Fibroblast of the aortic adventitia (primary cell): ENCODE data around the gene ZNF837. TPM values are rescaled to one million over a fixed set of nuclear protein-coding genes. Genes with fewer than 3 reads are reported as not detected.

Experiments
- DNase-seq: peaks from one replicate; pipeline ENCODE4 v3.0.0-alpha.2; 2010; ENCODE audit warnings: low read depth
- H3K4me3 ChIP-seq: 2 replicates; pipeline ENCODE4 v1.5.1; 2011; ENCODE audit warnings: low read depth, mild to moderate bottlenecking, control low read depth, low read length, moderate library complexity
- total RNA-seq: library from RNA; depleted of rRNA; stranded (reverse); fragments of >200 nt; gene quantifications from 2 replicates; pipeline ENCODE4 v1.2.3, GENCODE V29; 2012; ENCODE audit warnings: low replicate concordance
- TF ChIP-seq, protein P1 (sequence below): IDR thresholded peaks from 2 replicates; pipeline ENCODE4 v1.5.1; 2011; ENCODE audit warnings: mild to moderate bottlenecking, low read length, control low read depth, inconsistent platforms; ENCODE audit not compliant: insufficient read depth

The ZNF837 gene
- total RNA-seq, 1 donor: 2.6 TPM

DNA sequence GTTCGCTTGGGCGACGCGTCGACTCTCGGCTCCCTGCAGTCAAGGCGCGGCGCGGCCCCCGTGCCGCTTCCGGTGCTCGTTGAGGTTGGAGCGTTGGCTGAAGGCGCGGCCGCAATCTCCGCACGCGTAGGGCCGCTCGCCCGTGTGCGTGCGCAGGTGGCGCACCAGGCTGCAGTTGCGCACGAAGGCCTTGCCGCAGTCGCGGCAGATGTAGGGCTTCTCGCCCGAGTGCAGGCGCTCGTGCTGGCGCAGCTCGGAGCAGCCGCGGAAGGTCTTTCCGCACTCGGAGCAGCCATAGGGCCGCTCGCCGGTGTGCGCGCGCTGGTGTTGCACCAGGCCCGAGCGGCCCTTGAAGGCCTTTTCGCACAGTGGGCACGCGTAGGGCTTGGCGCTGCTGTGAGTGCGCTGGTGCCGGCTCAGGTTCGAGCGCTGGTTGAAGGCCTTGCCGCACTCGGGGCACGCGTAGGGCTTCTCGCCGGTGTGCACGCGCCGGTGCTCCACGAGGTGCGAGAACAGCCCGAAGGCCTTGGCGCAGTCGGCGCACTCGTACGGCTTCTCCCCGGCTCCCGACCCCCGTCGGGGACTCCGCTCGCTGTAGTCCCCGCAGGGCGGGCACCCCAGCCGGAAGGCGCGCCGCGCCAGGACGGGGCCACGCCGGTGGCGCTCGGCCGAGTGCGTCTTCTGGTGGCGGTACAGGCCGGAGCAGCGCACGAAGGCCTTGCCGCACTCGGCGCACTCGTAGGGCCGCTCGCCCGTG, 13.0 kb downstream of the ZNF837 start:
- TF ChIP-seq, protein P1, sequence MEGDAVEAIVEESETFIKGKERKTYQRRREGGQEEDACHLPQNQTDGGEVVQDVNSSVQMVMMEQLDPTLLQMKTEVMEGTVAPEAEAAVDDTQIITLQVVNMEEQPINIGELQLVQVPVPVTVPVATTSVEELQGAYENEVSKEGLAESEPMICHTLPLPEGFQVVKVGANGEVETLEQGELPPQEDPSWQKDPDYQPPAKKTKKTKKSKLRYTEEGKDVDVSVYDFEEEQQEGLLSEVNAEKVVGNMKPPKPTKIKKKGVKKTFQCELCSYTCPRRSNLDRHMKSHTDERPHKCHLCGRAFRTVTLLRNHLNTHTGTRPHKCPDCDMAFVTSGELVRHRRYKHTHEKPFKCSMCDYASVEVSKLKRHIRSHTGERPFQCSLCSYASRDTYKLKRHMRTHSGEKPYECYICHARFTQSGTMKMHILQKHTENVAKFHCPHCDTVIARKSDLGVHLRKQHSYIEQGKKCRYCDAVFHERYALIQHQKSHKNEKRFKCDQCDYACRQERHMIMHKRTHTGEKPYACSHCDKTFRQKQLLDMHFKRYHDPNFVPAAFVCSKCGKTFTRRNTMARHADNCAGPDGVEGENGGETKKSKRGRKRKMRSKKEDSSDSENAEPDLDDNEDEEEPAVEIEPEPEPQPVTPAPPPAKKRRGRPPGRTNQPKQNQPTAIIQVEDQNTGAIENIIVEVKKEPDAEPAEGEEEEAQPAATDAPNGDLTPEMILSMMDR: no peak
- no peak overlapping the region for H3K4me3 ChIP-seq
- DNase-seq: no peak

DNA sequence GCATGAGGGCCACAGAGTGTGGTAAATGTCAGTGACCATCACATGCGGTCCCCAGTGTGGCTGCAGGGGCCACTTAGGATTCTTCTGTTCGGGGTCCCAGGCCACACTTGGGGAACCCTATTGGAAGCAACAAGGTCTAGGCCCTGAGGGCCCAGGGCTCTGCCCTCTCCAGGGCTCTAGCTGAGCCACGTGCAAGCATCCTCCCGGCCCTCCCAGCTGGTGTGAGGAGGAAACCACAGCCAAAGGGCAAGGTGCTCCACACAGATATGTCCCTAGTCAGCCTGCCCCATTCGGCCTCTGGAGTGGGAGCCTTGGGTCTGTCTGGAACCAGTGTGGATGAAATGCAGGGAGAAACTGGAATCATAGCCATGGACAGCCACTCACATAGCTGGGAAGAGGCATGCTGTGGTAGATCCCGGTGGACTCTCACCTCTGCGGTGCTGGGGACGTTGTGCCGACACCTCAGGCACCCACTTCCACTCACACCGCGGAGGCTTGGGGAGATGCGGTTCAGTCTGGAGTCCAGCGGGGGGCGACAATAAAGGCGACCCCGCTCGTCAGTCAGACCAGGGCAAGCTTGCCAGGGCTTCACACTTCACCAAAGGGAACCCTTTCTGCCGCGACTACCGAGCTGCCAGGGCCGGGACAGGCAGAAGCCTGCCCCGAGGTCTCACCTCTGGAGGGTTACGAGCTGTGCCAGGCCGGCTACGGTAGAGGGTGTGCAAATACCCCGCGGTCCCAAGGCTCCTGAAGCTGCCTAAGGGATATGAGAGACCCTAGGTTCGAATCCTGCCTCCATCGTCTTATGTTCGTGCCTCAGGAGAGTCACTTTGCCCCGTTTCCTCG, 14.0 kb downstream of the ZNF837 start:
- H3K4me3 ChIP-seq: no peak overlapping the region
- no peak for DNase-seq
- TF ChIP-seq, protein P1: no peak

DNA sequence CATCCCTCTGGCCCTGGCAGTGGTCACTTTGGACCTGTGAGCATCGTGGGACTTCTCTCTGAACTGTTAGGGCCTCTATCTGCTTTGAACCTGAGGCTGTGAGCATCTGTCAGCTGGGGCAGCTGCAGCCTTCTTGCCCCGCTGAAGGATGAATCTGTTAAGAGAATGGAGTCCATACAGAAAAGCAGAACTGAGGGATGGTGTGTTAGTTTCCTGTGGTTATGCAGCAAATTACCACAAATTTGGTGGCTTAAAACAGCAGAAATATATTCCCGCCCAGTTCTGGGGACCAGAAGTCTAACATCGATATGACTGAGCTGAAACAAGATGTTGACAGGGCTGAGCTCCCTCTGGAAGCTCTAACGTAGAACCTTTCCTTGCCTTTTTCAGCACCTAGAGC, 16.7 kb downstream of the ZNF837 start:
- TF ChIP-seq, protein P1: no peak
- no peak for DNase-seq
- H3K4me3 ChIP-seq: no peak overlapping the region

DNA sequence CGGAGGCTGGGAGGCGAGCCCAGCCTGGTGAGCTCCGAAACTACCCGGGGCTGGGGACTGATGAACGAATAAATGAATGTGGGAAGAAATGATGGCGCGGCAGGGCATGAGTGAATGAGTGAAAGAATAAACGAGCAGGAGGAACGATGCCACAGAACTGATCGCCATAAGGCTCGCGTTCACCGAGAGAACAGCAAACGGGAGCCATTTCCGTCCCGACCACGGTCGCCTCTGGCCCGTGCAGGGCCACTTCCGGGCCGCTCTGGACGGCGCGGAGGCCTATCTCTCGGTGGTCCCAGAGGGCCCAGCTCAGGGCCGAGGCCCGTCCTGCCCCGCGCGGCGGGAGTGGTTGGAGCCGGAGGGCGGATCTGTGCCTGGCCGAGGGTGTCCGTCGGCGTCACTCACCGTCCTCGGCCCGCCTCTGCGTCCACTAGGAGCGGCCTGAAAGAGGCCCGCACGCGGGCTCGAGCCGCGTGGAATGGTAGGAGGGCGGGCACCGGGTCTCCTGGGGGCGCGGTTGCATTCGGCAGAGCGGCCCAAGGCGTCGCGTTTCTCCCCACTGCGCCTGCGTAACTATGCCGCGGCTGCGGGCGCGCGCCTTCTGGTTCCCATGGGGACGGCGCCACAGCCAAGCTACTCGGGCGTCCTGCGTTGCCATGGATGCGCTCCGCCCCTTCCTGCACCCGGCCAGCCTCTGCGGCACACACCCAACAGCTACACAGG, 18.4 kb downstream of the ZNF837 start, which contains the start of gene ZNF497:
Gene ZNF497 (minus strand): TSS at position 480 of the 723 bp plus-strand sequence. CDS start 5,116 bp downstream, outside the sequence.
- TF ChIP-seq, protein P1: no peak
- DNase-seq: peak; percentile 95
- peak within 1 kb of the TSS; percentile 80 for H3K4me3 ChIP-seq

DNA sequence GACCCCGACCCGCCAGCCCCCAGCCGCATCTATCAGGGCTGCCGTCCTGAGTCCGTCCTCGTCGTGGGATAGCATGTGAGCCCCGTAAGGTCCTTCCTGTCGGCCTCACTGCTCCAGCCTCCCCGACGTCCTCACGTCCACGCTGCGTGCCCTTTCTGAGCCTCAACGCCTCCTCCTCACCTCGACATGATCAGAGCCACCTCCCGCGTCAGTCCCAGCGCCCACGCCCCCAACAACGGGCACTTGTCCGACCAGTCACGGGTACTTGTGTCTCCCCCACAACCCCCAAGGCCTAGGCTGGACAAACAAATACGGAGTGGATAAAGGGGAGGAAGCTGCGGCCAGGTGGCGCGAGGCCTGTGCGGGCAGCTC, 18.9 kb downstream of the ZNF837 start:
- TF ChIP-seq, protein P1: no peak
- no peak for DNase-seq
- H3K4me3 ChIP-seq: peak overlapping the region; percentile 80

DNA sequence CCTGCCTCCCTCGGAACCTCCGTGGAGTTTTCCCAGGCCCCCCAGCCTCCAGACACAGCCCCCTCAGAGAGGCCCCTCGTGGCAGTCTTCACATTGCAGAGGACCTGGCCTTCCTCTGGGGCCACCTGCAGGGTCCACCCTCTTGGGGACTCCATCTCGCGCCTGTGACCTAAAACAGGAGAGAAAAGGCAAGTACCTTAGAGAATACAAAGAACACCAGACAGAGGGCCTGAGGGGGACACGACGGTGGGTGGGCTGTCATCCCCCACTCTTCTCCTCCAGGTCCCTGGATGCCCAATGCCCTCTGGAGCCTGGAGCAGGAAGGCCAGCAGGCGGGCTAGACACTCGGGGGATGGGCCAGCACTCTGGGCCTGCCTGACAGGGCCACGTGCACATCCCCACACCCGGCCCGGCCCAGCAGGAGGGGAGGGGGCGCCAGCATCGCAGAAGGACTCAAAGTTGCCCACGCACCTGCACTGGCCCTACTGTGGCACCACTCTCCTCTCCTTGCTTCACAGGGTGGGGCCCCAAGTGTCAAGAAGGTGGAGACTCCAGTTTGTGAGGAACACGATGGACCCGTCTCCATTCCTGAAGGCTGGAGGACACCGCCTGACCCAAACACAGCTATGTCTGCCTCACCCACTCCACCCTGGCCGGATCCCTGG, 23.2 kb downstream of the ZNF837 start:
- DNase-seq: no peak
- H3K4me3 ChIP-seq: no peak overlapping the region
- TF ChIP-seq, protein P1: no peak
